ENCODE results near the gene CDK5RAP3. TPM values are rescaled to one million over a fixed set of nuclear protein-coding genes. Genes with fewer than 3 reads are reported as not detected.
A peak's percentile ranks its signal among the peaks of the same experiment; 100 is the strongest.

CDK5RAP3 gene
- total RNA-seq, 1 experiment from 2014 or later = 149 TPM

DNA sequence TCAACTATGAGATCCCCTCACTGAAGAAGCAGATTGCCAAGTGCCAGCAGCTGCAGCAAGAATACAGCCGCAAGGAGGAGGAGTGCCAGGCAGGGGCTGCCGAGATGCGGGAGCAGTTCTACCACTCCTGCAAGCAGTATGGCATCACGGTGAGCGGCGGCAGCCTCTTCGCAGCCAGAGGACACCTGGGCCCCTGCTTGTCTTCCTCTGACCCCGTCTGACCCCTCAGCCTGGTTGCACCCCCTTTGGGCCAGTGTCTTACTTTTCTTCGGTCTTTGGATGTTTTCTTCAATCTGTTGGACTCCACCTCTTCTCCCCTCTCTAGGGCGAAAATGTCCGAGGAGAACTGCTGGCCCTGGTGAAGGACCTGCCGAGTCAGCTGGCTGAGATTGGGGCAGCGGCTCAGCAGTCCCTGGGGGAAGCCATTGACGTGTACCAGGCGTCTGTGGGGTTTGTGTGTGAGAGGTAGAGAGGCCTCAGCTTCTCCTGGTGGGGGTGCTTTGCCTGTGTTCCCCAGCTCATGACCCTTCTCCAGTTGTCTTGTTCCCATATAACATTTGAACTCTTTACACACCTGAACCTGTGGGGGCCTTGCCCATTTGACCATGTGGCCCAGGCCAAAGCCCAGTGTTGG, 4.4 kb downstream of the CDK5RAP3 start:
- H3K27me3 Mint-ChIP-seq (ENCODE audit: low read depth) = peaks cover 2% of the 10 kb centered on the region; the same call in 1 of the 2 replicates
- Histone ChIP-seq H3K23ac (ENCODE audit: insufficient read length, low read depth, low read length) (no peak overlapping the region), H3K23me2 (ENCODE audit: insufficient read length, low read depth, low read length, poor library complexity, severe bottlenecking) (peaks cover 2% of the 10 kb centered on the region), H4K91ac (ENCODE audit: insufficient read length, low read depth, low read length) (no peak overlapping the region), H3K79me2 (ENCODE audit: insufficient read depth, low read length) (no peaks in the 10 kb centered on the region), H3K9ac (ENCODE audit: extremely low read depth, insufficient read length, low read length) (no peak overlapping the region), H4K8ac (replicated peaks; ENCODE audit: insufficient read length, low read depth, low read length) (no peak overlapping the region), H4K20me1 (ENCODE audit: control insufficient read depth, insufficient read depth, insufficient read length) (no peaks in the 10 kb centered on the region), H3K79me1 (ENCODE audit: insufficient read depth, low read depth, low read length, poor library complexity, severe bottlenecking) (no peaks in the 10 kb centered on the region), H3K9me3 (ENCODE audit: control insufficient read depth, low read depth, low read length) (no peaks in the 10 kb centered on the region), H3K4me2 (ENCODE audit: insufficient read depth, insufficient read length, low read length) (no peak overlapping the region), H2BK12ac (ENCODE audit: insufficient read length, low read depth, low read length) (no peak overlapping the region), H3K18ac (ENCODE audit: insufficient read length, low read depth, low read length) (no peak overlapping the region), H2BK5ac (ENCODE audit: insufficient read length, low read length) (no peak overlapping the region), H3T11ph (ENCODE audit: low read length) (no peak overlapping the region), H3K4ac (ENCODE audit: low read depth, low read length) (no peak overlapping the region), H3K27me3 (ENCODE audit: insufficient read depth, low read length) (no peaks in the 10 kb centered on the region), H2BK120ac (ENCODE audit: low read depth, low read length, poor library complexity, severe bottlenecking) (no peak overlapping the region), H2AFZ (ENCODE audit: low read length) (no peak overlapping the region), H3K27ac (ENCODE audit: insufficient read length, low read depth, low read length) (no peak overlapping the region), H2AK5ac (ENCODE audit: insufficient read length, low read length) (no peak overlapping the region), H2BK20ac (ENCODE audit: low read depth, low read length, poor library complexity, severe bottlenecking) (no peak overlapping the region), H4K5ac (ENCODE audit: insufficient read length, low read depth, low read length) (no peak overlapping the region), H2BK15ac (ENCODE audit: low read depth, low read length) (no peak overlapping the region), H3K14ac (ENCODE audit: insufficient read depth, low read length) (no peak overlapping the region), H3K4me1 (ENCODE audit: insufficient read depth, low read length) (no peaks in the 10 kb centered on the region), H3K56ac (ENCODE audit: insufficient read length, low read depth, low read length) (no peak overlapping the region)
- peaks cover 29 to 70% (median 61%) of the 10 kb centered on the region in 3 experiments; a peak in 6 of 7 replicates for H3K36me3 Mint-ChIP-seq (ENCODE audit: insufficient read depth in 1 of 3, low read depth in 3 of 3)
- H3K9me3 Mint-ChIP-seq = no peaks in the 10 kb centered on the region
- WGBS (ENCODE audit: extremely low coverage, insufficient read length, low lambda C conversion rate) = no CpG with 5 or more reads among the region's 15 CpGs
- H3K4me3 Mint-ChIP-seq = no peak overlapping the region
- TF ChIP-seq, protein P1, sequence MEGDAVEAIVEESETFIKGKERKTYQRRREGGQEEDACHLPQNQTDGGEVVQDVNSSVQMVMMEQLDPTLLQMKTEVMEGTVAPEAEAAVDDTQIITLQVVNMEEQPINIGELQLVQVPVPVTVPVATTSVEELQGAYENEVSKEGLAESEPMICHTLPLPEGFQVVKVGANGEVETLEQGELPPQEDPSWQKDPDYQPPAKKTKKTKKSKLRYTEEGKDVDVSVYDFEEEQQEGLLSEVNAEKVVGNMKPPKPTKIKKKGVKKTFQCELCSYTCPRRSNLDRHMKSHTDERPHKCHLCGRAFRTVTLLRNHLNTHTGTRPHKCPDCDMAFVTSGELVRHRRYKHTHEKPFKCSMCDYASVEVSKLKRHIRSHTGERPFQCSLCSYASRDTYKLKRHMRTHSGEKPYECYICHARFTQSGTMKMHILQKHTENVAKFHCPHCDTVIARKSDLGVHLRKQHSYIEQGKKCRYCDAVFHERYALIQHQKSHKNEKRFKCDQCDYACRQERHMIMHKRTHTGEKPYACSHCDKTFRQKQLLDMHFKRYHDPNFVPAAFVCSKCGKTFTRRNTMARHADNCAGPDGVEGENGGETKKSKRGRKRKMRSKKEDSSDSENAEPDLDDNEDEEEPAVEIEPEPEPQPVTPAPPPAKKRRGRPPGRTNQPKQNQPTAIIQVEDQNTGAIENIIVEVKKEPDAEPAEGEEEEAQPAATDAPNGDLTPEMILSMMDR (conservative IDR thresholded peaks at IDR 0.05) = peak; percentile 49
- H3K27ac Mint-ChIP-seq = no peak overlapping the region; a peak in 1 of 7 replicates
- H3K4me1 Mint-ChIP-seq = peaks cover 5 to 8% of the 10 kb centered on the region in 2 experiments
- peak; percentile 74 for DNase-seq
